Loucy (cell line): ENCODE data around the gene SAXO1.

Source experiments
- H2AFZ ChIP-seq: fragments of 200-600 bp; sonication (generic); 2 replicates; pipeline ENCODE4 v1.6.0; 2016; ENCODE audit warnings: antibody characterized with exemption, mild to moderate bottlenecking, low read length, moderate library complexity
- H3F3A ChIP-seq: fragments of 200-600 bp; 2 replicates; pipeline ENCODE4 v1.6.0; 2016; ENCODE audit warnings: antibody characterized with exemption, low read depth, mild to moderate bottlenecking
- H3K27me3 ChIP-seq: fragments of 200-600 bp; sonication (generic); 2 replicates; pipeline ENCODE4 v1.6.1; 2014; ENCODE audit warnings: low read length, mild to moderate bottlenecking; ENCODE audit not compliant: insufficient read depth, poor library complexity, severe bottlenecking
- H3K36me3 ChIP-seq: fragments of 200-600 bp; sonication (generic); 2 replicates; pipeline ENCODE4 v1.6.1; 2016; ENCODE audit warnings: low read length; ENCODE audit not compliant: insufficient read depth
- H3K4me1 ChIP-seq: fragments of 200-600 bp; sonication (generic); 2 replicates; pipeline ENCODE4 v1.5.1; 2014; ENCODE audit warnings: low read length, mild to moderate bottlenecking; ENCODE audit not compliant: insufficient read depth, poor library complexity, severe bottlenecking
- H3K4me2 ChIP-seq: fragments of 200-600 bp; sonication (generic); 2 replicates; pipeline ENCODE4 v1.6.0; 2014; ENCODE audit warnings: antibody characterized with exemption, low read length, low read depth, mild to moderate bottlenecking; ENCODE audit not compliant: poor library complexity, severe bottlenecking
- H3K4me3 ChIP-seq: fragments of 200-600 bp; sonication (generic); 2 replicates; pipeline ENCODE4 v1.5.1; 2014; ENCODE audit warnings: low read length, mild to moderate bottlenecking, mixed read lengths; ENCODE audit not compliant: poor library complexity, severe bottlenecking
- H3K79me2 ChIP-seq: fragments of 200-600 bp; sonication (generic); 2 replicates; pipeline ENCODE4 v1.6.1; 2014; ENCODE audit warnings: low read length; ENCODE audit not compliant: insufficient read depth
- H3K9ac ChIP-seq: fragments of 200-600 bp; sonication (generic); 2 replicates; pipeline ENCODE4 v1.6.0; 2014; ENCODE audit warnings: mild to moderate bottlenecking, low read depth, low read length, moderate library complexity; ENCODE audit not compliant: poor library complexity, severe bottlenecking
- H3K9me2 ChIP-seq: fragments of 200-600 bp; sonication (generic); replicated peaks from 2 replicates; pipeline ENCODE4 v1.6.1; 2016; ENCODE audit warnings: low read depth, low read length, mixed read lengths
- H3K9me3 ChIP-seq: fragments of 200-600 bp; sonication (generic); 2 replicates; pipeline ENCODE4 v1.6.1; 2014; ENCODE audit warnings: mild to moderate bottlenecking, antibody characterized with exemption, low read length, low read depth; ENCODE audit not compliant: insufficient read depth
- H4K20me1 ChIP-seq: fragments of 200-600 bp; sonication (generic); 2 replicates; pipeline ENCODE4 v1.6.0; 2014; ENCODE audit warnings: antibody characterized with exemption, low read length, mild to moderate bottlenecking; ENCODE audit not compliant: insufficient read depth, poor library complexity, severe bottlenecking
- EZH2phosphoT487 ChIP-seq: fragments of 200-600 bp; IDR thresholded peaks from 2 replicates; pipeline ENCODE4 v1.6.1; 2018; ENCODE audit warnings: antibody characterized with exemption, mild to moderate bottlenecking, moderate library complexity, borderline replicate concordance
- TF ChIP-seq, protein P1 (sequence below): fragments of 200-600 bp; sonication (generic); conservative IDR thresholded peaks from 2 replicates; pipeline ENCODE4 v1.5.1; 2014; ENCODE audit warnings: mild to moderate bottlenecking, antibody characterized with exemption, low read length

Gene SAXO1

DNA sequence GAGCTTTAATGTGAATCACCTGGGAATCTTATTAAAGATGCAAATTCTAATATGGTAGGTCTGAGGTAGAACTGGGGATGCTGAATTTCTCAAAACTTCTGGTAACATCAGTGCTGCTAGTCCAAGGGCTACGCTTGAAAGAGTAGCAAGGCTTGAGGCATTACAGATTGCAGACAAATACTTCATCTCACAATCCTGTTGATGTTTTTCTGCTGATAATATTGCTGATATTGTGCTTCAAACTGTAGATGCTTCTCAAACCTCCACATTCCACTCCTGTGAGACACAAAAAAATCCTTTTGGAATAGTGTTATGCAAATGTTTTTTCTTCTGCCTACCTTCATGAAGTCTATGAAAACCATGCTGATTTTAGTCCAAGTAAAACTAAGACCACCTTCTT lies 139.5 kb downstream of the SAXO1 start:
- Histone ChIP-seq H3K27me3 (no peaks in the 10 kb centered on the region), H3K36me3 (no peaks in the 10 kb centered on the region), H2AFZ (no peak overlapping the region), H3K9ac (no peak overlapping the region), H3K79me2 (no peaks in the 10 kb centered on the region), H4K20me1 (no peaks in the 10 kb centered on the region), H3K4me2 (no peak overlapping the region), H3K4me1 (no peaks in the 10 kb centered on the region), H3K4me3 (no peak overlapping the region), H3K9me3 (peaks cover 17% of the 10 kb centered on the region; the same call in 1 of the 2 replicates), H3F3A (no peaks in the 10 kb centered on the region), H3K9me2 (no peaks in the 10 kb centered on the region)
- TF ChIP-seq, protein P1, sequence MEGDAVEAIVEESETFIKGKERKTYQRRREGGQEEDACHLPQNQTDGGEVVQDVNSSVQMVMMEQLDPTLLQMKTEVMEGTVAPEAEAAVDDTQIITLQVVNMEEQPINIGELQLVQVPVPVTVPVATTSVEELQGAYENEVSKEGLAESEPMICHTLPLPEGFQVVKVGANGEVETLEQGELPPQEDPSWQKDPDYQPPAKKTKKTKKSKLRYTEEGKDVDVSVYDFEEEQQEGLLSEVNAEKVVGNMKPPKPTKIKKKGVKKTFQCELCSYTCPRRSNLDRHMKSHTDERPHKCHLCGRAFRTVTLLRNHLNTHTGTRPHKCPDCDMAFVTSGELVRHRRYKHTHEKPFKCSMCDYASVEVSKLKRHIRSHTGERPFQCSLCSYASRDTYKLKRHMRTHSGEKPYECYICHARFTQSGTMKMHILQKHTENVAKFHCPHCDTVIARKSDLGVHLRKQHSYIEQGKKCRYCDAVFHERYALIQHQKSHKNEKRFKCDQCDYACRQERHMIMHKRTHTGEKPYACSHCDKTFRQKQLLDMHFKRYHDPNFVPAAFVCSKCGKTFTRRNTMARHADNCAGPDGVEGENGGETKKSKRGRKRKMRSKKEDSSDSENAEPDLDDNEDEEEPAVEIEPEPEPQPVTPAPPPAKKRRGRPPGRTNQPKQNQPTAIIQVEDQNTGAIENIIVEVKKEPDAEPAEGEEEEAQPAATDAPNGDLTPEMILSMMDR, result no peak
- no peak for TF ChIP-seq EZH2phosphoT487

DNA sequence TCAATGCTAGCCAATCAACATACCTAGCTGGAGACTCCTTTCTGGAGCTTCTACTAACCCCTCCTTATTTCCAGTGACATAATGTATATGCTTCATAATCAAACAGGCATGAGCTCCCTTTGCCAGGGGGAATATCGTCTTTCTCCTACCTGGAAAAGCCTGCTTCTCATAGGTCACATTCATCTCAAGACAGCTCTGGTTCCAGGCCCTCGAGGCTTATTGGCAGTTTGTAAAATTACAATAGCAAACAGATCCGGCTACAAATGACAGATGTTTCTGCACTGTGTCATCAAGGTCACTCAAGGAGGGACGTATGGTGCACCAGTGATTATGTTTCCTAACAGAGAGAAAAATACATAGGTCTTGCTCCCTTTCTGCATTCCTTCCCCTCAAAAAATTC lies 140.0 kb downstream of the SAXO1 start:
- Histone ChIP-seq H3K79me2 (no peaks in the 10 kb centered on the region), H2AFZ (no peak overlapping the region), H3K9ac (no peak overlapping the region), H3K27me3 (no peaks in the 10 kb centered on the region), H3K4me3 (no peak overlapping the region), H3K9me2 (no peaks in the 10 kb centered on the region), H3K36me3 (no peaks in the 10 kb centered on the region), H3K4me1 (no peaks in the 10 kb centered on the region), H3K4me2 (no peak overlapping the region), H4K20me1 (no peaks in the 10 kb centered on the region), H3F3A (no peaks in the 10 kb centered on the region), H3K9me3 (peaks cover 15% of the 10 kb centered on the region; the same call in 1 of the 2 replicates)
- no peak for TF ChIP-seq EZH2phosphoT487
- TF ChIP-seq, protein P1, result no peak

DNA sequence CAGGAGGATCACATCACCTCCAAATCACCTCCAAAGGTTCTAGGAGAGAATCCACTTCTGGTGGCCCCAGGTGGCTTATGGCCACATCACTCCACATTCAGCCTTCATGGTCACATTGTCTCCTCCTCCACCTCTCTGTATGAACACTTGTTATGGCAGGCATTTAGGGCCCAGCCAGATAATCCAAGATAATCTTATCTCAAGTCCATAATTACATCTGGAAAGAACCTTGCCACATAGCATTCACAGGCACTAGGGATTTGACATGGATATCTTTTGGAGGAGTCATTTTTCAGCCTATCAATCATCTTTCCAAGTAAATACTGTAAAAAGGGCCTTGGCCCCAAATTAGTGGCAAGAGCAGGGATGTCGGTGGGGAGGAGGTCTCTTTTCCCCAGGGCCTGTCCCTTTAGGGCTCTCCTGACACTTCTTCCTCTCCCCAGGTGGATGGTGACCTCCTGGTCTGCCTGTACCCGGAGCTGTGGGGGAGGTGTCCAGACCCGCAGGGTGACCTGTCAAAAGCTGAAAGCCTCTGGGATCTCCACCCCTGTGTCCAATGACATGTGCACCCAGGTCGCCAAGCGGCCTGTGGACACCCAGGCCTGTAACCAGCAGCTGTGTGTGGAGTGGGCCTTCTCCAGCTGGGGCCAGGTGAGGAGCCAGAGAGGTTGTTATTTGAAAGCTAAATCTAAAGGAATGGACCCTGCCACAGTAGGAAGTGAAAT lies 140.9 kb downstream of the SAXO1 start:
- TF ChIP-seq EZH2phosphoT487, result no peak
- TF ChIP-seq, protein P1, result no peak
- Histone ChIP-seq H3K9me2 (no peaks in the 10 kb centered on the region), H4K20me1 (no peaks in the 10 kb centered on the region), H3K79me2 (no peaks in the 10 kb centered on the region), H3K36me3 (no peaks in the 10 kb centered on the region), H3K27me3 (no peaks in the 10 kb centered on the region), H3F3A (no peaks in the 10 kb centered on the region), H3K9ac (no peak overlapping the region), H3K4me1 (no peaks in the 10 kb centered on the region), H2AFZ (no peak overlapping the region), H3K9me3 (peaks cover 15% of the 10 kb centered on the region; the same call in 1 of the 2 replicates), H3K4me3 (no peak overlapping the region), H3K4me2 (no peak overlapping the region)
